ENCODE results near the gene HS2ST1. TPM values are rescaled to one million over a fixed set of nuclear protein-coding genes. Genes with fewer than 3 reads are reported as not detected.

Gene HS2ST1
- total RNA-seq, 1 experiment from 2014 or later = 30.1 TPM

GRCh38 chr1:87119541-87120140 lies 205.2 kb downstream of the HS2ST1 start:
- ChIA-PET POLR2A (no interaction called here), RAD21 (ENCODE audit: low non-redundant PET in 1 of 2, low total read pairs in 2 of 2, uncharacterized antibody in 2 of 2, unreplicated experiment in 2 of 2) (no interaction called here)

More at GRCh38 chr1:87119541-87120140, 205.2 kb downstream of the HS2ST1 start:
- DNase-seq (ENCODE audit: low read depth, low spot score) (no peak), ATAC-seq (no peak)
- no TSS peak for BruUV-seq (replicated peaks)
- Histone ChIP-seq H3K9ac (ENCODE audit: low read length) (no peak overlapping the region), H3K79me2 (ENCODE audit: insufficient read depth, low read length) (no peaks in the 10 kb centered on the region), H2AFZ (ENCODE audit: low read depth, low read length, poor library complexity, severe bottlenecking) (no peak overlapping the region), H3K27me3 (ENCODE audit: insufficient read depth, low read length) (no peaks in the 10 kb centered on the region), H3K4me1 (ENCODE audit: control insufficient read depth in 1 of 2, insufficient read depth in 2 of 2, low read length in 2 of 2) (no peaks in the 10 kb centered on the region), H3K9me2 (ENCODE audit: insufficient read depth) (no peaks in the 10 kb centered on the region), H3K9me3 (ENCODE audit: control insufficient read depth in 1 of 2, insufficient read depth in 1 of 2, low read depth in 1 of 2, low read length in 2 of 2) (no peaks in the 10 kb centered on the region), H3K36me3 (ENCODE audit: control insufficient read depth in 1 of 2, insufficient read depth in 2 of 2, low read length in 2 of 2) (no peaks in the 10 kb centered on the region), H3K4me2 (ENCODE audit: low read length) (no peak overlapping the region), H4K20me1 (ENCODE audit: insufficient read depth) (no peaks in the 10 kb centered on the region), H3K27ac (ENCODE audit: low read depth, low read length) (no peak overlapping the region), H3K4me3 (replicated peaks in 1 of 2; ENCODE audit: low read depth in 1 of 2, low read length in 2 of 2) (no peak overlapping the region)
- intact Hi-C loops (cut with micrococcal nuclease) = no loop called here
- TF ChIP-seq MAX (IDR thresholded peaks at IDR 0.05) = no peak
- no peak for TF ChIP-seq TCF7L2 (IDR thresholded peaks at IDR 0.05; ENCODE audit: borderline replicate concordance, extremely low read depth, insufficient read depth, insufficient read length)
- TF ChIP-seq CTCF (IDR thresholded peaks at IDR 0.05 in 2 of 3, conservative IDR thresholded peaks at IDR 0.05 in 1 of 3; ENCODE audit: borderline replicate concordance in 1 of 3, insufficient read depth in 1 of 3, low read depth in 2 of 3, low read length in 2 of 3) = no peak
- no peak for TF ChIP-seq EZH2phosphoT487 (IDR thresholded peaks at IDR 0.05; ENCODE audit: borderline replicate concordance)
- no peak for TF ChIP-seq ELF1 (IDR thresholded peaks at IDR 0.05; ENCODE audit: borderline replicate concordance, low read depth)
- no peak for TF ChIP-seq SRF (IDR thresholded peaks at IDR 0.05; ENCODE audit: low read depth)
- TF ChIP-seq ZBTB33 (IDR thresholded peaks at IDR 0.05; ENCODE audit: extremely low read depth, insufficient replicate concordance, low read length) = no peak
- TF ChIP-seq CEBPB (IDR thresholded peaks at IDR 0.05; ENCODE audit: low read depth) = no peak
- CTCF ChIA-PET = no interaction called here

Data from HCT116 (cell line).